Prostate gland (tissue), 2 donors: Measurements from ENCODE around the gene CGREF1.
"Not testable (repeated sequence)": the region's sequence is repeated elsewhere in the genome, so short reads cannot be mapped to it uniquely, and the experiment has no call there.

Experiments used
- POLR2AphosphoS5 ChIP-seq: sonication (generic); formaldehyde crosslinking; IDR thresholded peaks from one replicate; pipeline ENCODE4 v1.6.1; 2017; ENCODE audit warnings: antibody characterized with exemption
- TF ChIP-seq, protein P1 (sequence below), 4 experiments: fragments of 200-600 bp in 2 of 4; fragments of 450-650 bp in 2 of 4; sonication (generic) in 2 of 4; IDR thresholded peaks; 1 replicate in 3 of 4; 2 replicates in 1 of 4; pipeline ENCODE4 v1.5.1; 2016 to 2019; ENCODE audit warnings: antibody characterized with exemption in 4 of 4, mild to moderate bottlenecking in 2 of 4, moderate library complexity in 2 of 4

DNA sequence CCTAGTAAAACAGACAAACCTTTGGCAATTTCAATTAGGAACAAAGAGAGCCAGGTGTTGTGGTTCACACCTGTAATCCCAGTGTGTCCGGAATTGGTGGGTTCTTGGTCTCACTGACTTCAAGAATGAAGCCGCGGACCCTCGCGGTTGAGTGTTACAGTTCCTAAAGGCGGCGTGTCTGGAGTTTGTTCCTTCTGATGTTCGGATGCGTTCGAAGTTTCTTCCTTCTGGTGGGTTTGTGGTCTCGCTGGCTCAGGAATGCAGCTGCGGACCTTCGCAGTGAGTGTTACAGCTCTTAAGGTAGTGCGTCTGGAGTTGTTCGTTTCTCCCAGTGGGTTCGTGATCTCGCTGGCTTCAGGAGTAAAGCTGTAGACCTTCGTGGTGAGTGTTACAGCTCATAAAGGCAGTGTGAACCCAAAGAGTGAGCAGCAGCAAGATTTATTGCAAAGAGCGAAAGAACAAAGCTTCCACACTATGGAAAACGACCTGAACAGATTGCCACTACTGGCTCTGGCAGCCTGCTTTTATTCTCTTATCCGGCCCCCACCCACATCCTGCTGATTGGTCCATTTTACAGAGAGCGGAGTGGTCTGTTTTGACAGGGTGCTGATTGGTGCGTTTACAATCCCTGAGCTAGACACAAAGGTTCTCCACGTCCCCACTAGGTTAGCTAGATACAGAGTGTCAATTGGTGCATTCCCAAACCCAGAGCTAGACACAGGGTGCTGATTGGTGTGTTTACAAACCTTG lies 8.2 kb downstream of the CGREF1 start:
- TF ChIP-seq, protein P1, sequence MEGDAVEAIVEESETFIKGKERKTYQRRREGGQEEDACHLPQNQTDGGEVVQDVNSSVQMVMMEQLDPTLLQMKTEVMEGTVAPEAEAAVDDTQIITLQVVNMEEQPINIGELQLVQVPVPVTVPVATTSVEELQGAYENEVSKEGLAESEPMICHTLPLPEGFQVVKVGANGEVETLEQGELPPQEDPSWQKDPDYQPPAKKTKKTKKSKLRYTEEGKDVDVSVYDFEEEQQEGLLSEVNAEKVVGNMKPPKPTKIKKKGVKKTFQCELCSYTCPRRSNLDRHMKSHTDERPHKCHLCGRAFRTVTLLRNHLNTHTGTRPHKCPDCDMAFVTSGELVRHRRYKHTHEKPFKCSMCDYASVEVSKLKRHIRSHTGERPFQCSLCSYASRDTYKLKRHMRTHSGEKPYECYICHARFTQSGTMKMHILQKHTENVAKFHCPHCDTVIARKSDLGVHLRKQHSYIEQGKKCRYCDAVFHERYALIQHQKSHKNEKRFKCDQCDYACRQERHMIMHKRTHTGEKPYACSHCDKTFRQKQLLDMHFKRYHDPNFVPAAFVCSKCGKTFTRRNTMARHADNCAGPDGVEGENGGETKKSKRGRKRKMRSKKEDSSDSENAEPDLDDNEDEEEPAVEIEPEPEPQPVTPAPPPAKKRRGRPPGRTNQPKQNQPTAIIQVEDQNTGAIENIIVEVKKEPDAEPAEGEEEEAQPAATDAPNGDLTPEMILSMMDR (IDR thresholded peaks at IDR 0.05): not testable (repeated sequence)
- TF ChIP-seq POLR2AphosphoS5: not testable (repeated sequence)
